HCT116 (cell line): ENCODE data around the gene ST3GAL2. TPM values are rescaled to one million over a fixed set of nuclear protein-coding genes. Genes with fewer than 3 reads are reported as not detected.

Experiments
- ATAC-seq: fragments of 200-7000 bp; cut with Tn5 transposase; 2 replicates; pipeline ENCODE4 v1.9.1; 2020; ENCODE audit warnings: mild to moderate bottlenecking, moderate library complexity
- BruUV-seq: library from RNA; stranded (reverse); fragments of 400-500 nt; replicated peaks from 2 replicates; lab custom pipeline; 2021; lab: Mats Ljungman, UMichigan
- CTCF ChIA-PET: fragments of 300-600 bp; sonication (Branson Sonifier 250); formaldehyde crosslinking; loops from one replicate; lab custom pipeline; 2021; ENCODE audit warnings: antibody characterized with exemption; lab: Charles Lee
- POLR2A ChIA-PET: fragments of 300-600, 350-600 bp; sonication (Branson Sonifier 250); formaldehyde crosslinking; loops from one replicate; lab custom pipeline; 2021; ENCODE audit warnings: antibody characterized with exemption; lab: Charles Lee
- RAD21 ChIA-PET, 2 experiments: fragments of 300-600 bp; sonication (Branson Sonifier 250); formaldehyde crosslinking; loops; one replicate each; lab custom pipeline; 2023; ENCODE audit warnings: low total read pairs in 2 of 2; ENCODE audit not compliant: uncharacterized antibody in 2 of 2, unreplicated experiment in 2 of 2, low non-redundant PET in 1 of 2; lab: Charles Lee
- DNase-seq: peaks from one replicate; pipeline ENCODE4 v3.0.0-alpha.2; 2010; ENCODE audit warnings: low read depth, low spot score
- H2AFZ ChIP-seq: fragments of 200-600 bp; shearing (Covaris generic), sonication (generic); 2 replicates; pipeline ENCODE4 v1.6.1; 2017; ENCODE audit warnings: low read depth, mixed run types, mixed read lengths, antibody characterized with exemption, low read length; ENCODE audit not compliant: poor library complexity, severe bottlenecking
- H3K27ac ChIP-seq: 2 replicates; pipeline ENCODE4 v1.5.1; 2012; ENCODE audit warnings: low read depth, low read length
- H3K27me3 ChIP-seq: fragments of 200-600 bp; sonication (generic); 2 replicates; pipeline ENCODE4 v1.6.1; 2016; ENCODE audit warnings: mixed run types, low read length, mixed read lengths; ENCODE audit not compliant: insufficient read depth
- H3K36me3 ChIP-seq, 2 experiments: fragments of 200-500 bp in 1 of 2; fragments of 200-600 bp in 1 of 2; sonication (Bioruptor generic) in 1 of 2; sonication (generic) in 1 of 2; 2 replicates each; pipeline versions ENCODE4 v1.5.1 to v1.6.1; 2014 to 2016; ENCODE audit warnings: low read length in 2 of 2, inconsistent platforms in 1 of 2, mixed read lengths in 1 of 2, mixed run types in 1 of 2; ENCODE audit not compliant: insufficient read depth in 2 of 2, control insufficient read depth in 1 of 2
- H3K4me1 ChIP-seq, 2 experiments: fragments of 200-600 bp in 1 of 2; sonication (generic) in 1 of 2; 2 replicates each; pipeline versions ENCODE4 v1.5.1 to v1.6.1; 2012 to 2017; ENCODE audit warnings: low read length in 2 of 2, inconsistent platforms in 1 of 2, mild to moderate bottlenecking in 1 of 2, mixed read lengths in 1 of 2, mixed run types in 1 of 2, moderate library complexity in 1 of 2; ENCODE audit not compliant: insufficient read depth in 2 of 2, control insufficient read depth in 1 of 2
- H3K4me2 ChIP-seq: fragments of 200-600 bp; sonication (generic); 2 replicates; pipeline ENCODE4 v1.6.1; 2017; ENCODE audit warnings: mixed run types, low read length, mixed read lengths
- H3K4me3 ChIP-seq, 2 experiments: fragments of 200-600 bp in 1 of 2; sonication (generic) in 1 of 2; replicated peaks in 1 of 2; 2 replicates each; pipeline ENCODE4 v1.5.1; 2011 to 2016; ENCODE audit warnings: low read length in 2 of 2, control low read depth in 1 of 2, low read depth in 1 of 2, mild to moderate bottlenecking in 1 of 2, mixed read lengths in 1 of 2, mixed run types in 1 of 2
- H3K79me2 ChIP-seq: fragments of 200-600 bp; sonication (generic); 2 replicates; pipeline ENCODE4 v1.6.1; 2017; ENCODE audit warnings: mild to moderate bottlenecking, mixed run types, low read length, moderate library complexity, mixed read lengths; ENCODE audit not compliant: insufficient read depth
- H3K9ac ChIP-seq: fragments of 200-600 bp; sonication (generic); 2 replicates; pipeline ENCODE4 v1.6.1; 2016; ENCODE audit warnings: low read length, mixed read lengths
- H3K9me2 ChIP-seq: fragments of 200-600 bp; sonication (generic), shearing (Covaris generic); 2 replicates; pipeline ENCODE4 v1.6.1; 2017; ENCODE audit warnings: mixed run types, mild to moderate bottlenecking, moderate library complexity; ENCODE audit not compliant: insufficient read depth
- H3K9me3 ChIP-seq, 2 experiments: fragments of 200-500 bp in 1 of 2; fragments of 200-600 bp in 1 of 2; sonication (Bioruptor generic) in 1 of 2; sonication (generic) in 1 of 2; 2 replicates each; pipeline ENCODE4 v1.6.1; 2014 to 2017; ENCODE audit warnings: low read length in 2 of 2, mixed read lengths in 2 of 2, inconsistent platforms in 1 of 2, low read depth in 1 of 2, mild to moderate bottlenecking in 1 of 2, mixed run types in 1 of 2, moderate library complexity in 1 of 2; ENCODE audit not compliant: control insufficient read depth in 1 of 2, insufficient read depth in 1 of 2
- H4K20me1 ChIP-seq: fragments of 200-600 bp; sonication (generic), shearing (Covaris generic); 2 replicates; pipeline ENCODE4 v1.6.1; 2017; ENCODE audit warnings: mixed run types, mild to moderate bottlenecking, moderate library complexity; ENCODE audit not compliant: insufficient read depth
- CBX3 ChIP-seq: IDR thresholded peaks from 2 replicates; pipeline ENCODE4 v1.6.1; 2012; ENCODE audit warnings: low read depth
- CEBPB ChIP-seq: IDR thresholded peaks from 2 replicates; pipeline ENCODE4 v1.6.1; 2012; ENCODE audit warnings: low read depth
- EZH2 ChIP-seq: fragments of 200-600 bp; sonication (generic); IDR thresholded peaks from 2 replicates; pipeline ENCODE4 v1.6.1; 2017; ENCODE audit warnings: antibody characterized with exemption, mixed run types
- EZH2phosphoT487 ChIP-seq: fragments of 200-600 bp; IDR thresholded peaks from 2 replicates; pipeline ENCODE4 v1.6.1; 2018; ENCODE audit warnings: antibody characterized with exemption, borderline replicate concordance
- JUND ChIP-seq: IDR thresholded peaks from 2 replicates; pipeline ENCODE4 v1.6.1; 2012
- POLR2A ChIP-seq: IDR thresholded peaks from 2 replicates; pipeline ENCODE4 v1.7.0; 2011; ENCODE audit warnings: borderline replicate concordance; ENCODE audit not compliant: insufficient read depth, insufficient read length; ENCODE audit errors: extremely low read depth
- POLR2AphosphoS5 ChIP-seq: IDR thresholded peaks from 2 replicates; pipeline ENCODE4 v1.6.1; 2011; ENCODE audit warnings: mild to moderate bottlenecking, low read depth, low read length, moderate library complexity
- RAD21 ChIP-seq: IDR thresholded peaks from 2 replicates; pipeline ENCODE4 v1.6.1; 2012; ENCODE audit warnings: low read depth, mild to moderate bottlenecking
- SIN3A ChIP-seq: IDR thresholded peaks from 2 replicates; pipeline ENCODE4 v1.6.1; 2012; ENCODE audit warnings: low read depth
- SP1 ChIP-seq: IDR thresholded peaks from 2 replicates; pipeline ENCODE4 v1.6.1; 2012; ENCODE audit warnings: low read depth
- SRF ChIP-seq: IDR thresholded peaks from 2 replicates; pipeline ENCODE4 v1.6.1; 2012; ENCODE audit warnings: low read depth
- TCF7L2 ChIP-seq: IDR thresholded peaks from 2 replicates; pipeline ENCODE4 v1.7.0; 2011; ENCODE audit warnings: borderline replicate concordance, inconsistent platforms; ENCODE audit not compliant: insufficient read depth, insufficient read length; ENCODE audit errors: extremely low read depth
- YY1 ChIP-seq: IDR thresholded peaks from 2 replicates; pipeline ENCODE4 v1.6.1; 2011; ENCODE audit warnings: low read length, low read depth, moderate library complexity, mild to moderate bottlenecking; ENCODE audit not compliant: insufficient replicate concordance; ENCODE audit errors: extremely low read depth
- ZFX ChIP-seq: fragments of 450-650 bp; IDR thresholded peaks from 2 replicates; pipeline ENCODE4 v1.6.1; 2017
- ZNF274 ChIP-seq: fragments of 200-500 bp; sonication (Bioruptor generic); IDR thresholded peaks from 2 replicates; pipeline ENCODE4 v1.6.1; 2014; ENCODE audit warnings: mild to moderate bottlenecking, low read depth, low read length, inconsistent platforms
- intact Hi-C: fragments of 100-400 bp; cut with micrococcal nuclease; formaldehyde crosslinking; loops from 2 replicates; pipeline ENCODE4 v1.10.0; 2022
- total RNA-seq: library from RNA; stranded (reverse); gene quantifications from one replicate; pipeline ENCODE4 v1.2.1, GENCODE V29; 2021; ENCODE audit not compliant: unreplicated experiment
- TF ChIP-seq, protein P1 (sequence below): IDR thresholded peaks from 2 replicates; pipeline ENCODE4 v1.6.1; 2012; ENCODE audit warnings: low read depth
- TF ChIP-seq, protein P2 (sequence below): IDR thresholded peaks from 2 replicates; pipeline ENCODE4 v1.6.1; 2012

Gene ST3GAL2
- total RNA-seq, 1 experiment from 2014 or later = 9.5 TPM

DNA sequence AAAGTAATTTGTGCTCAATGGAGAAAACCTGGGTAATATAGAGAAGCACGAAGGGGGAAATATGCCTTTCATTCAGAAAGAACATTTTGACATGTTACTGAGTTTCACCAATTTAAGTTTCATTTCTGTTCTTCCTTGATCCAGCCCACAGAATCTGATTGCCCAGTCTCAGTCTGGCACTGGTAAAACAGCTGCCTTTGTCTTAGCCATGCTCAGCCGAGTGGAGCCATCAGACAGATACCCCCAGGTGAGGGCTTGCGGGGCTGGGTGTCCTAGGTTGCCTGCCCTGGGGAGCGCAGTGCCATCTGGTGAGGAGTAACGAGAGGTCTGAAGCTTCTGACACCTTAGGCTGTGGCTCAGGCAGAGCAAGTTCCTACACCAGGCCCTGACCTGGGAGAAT, 74.5 kb downstream of the ST3GAL2 start (continued):
- TF ChIP-seq CBX3 (no peak), CEBPB (no peak), SRF (no peak), YY1 (no peak), JUND (no peak), EZH2 (no peak), RAD21 (no peak), ZNF274 (no peak), SIN3A (no peak)

DNA sequence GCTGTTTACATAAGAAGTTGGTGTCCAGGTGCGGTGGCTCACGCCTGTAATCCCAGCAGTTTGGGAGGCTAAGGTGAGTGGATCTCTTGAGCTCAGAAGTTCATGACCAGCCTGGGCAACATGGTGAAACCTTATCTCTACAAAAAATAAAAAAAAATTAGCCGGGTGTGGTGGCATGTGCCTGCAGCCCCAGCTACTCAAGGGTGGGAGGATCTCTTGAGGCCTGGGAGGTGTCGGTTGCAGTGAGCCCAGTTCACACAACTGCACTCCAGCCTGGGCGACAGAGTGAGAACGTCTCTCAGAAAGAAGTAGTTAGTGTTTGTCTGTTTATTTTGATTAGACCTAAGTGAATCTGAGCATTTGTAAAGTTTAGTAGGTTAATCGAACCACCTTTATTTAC, 79.3 kb downstream of the ST3GAL2 start:
- TF ChIP-seq CBX3 (no peak), ZFX (no peak)
- TF ChIP-seq, all 23 proteins: peak for 0
- no peak for ATAC-seq
- peaks cover 10% of the 10 kb centered on the region; the same call in 1 of the 2 replicates for H3K79me2 ChIP-seq
- H3K9ac ChIP-seq = no peak overlapping the region
- H3K4me1 ChIP-seq = no peaks in the 10 kb centered on the region
- RAD21 ChIA-PET = no interaction called here
- no peaks in the 10 kb centered on the region for H3K27me3 ChIP-seq
- peaks cover 40 to 50% of the 10 kb centered on the region in 2 experiments for H3K36me3 ChIP-seq
- no peak overlapping the region for H2AFZ ChIP-seq
- H3K9me2 ChIP-seq = no peaks in the 10 kb centered on the region
- intact Hi-C loops = no loop called here
- POLR2A ChIA-PET = no interaction called here
- H3K4me3 ChIP-seq = no peak overlapping the region
- no peak overlapping the region for H3K27ac ChIP-seq
- no peaks in the 10 kb centered on the region for H3K9me3 ChIP-seq
- no TSS peak for BruUV-seq
- H4K20me1 ChIP-seq = no peaks in the 10 kb centered on the region; the same call in 1 of the 2 replicates
- H3K4me2 ChIP-seq = no peak overlapping the region
- CTCF ChIA-PET = interaction anchor here (1.4 kb wide), 1 partner anchor 412 kb away, joined by 3 read pairs; no protein-coding TSS in a partner anchor
- no peak for DNase-seq

DNA sequence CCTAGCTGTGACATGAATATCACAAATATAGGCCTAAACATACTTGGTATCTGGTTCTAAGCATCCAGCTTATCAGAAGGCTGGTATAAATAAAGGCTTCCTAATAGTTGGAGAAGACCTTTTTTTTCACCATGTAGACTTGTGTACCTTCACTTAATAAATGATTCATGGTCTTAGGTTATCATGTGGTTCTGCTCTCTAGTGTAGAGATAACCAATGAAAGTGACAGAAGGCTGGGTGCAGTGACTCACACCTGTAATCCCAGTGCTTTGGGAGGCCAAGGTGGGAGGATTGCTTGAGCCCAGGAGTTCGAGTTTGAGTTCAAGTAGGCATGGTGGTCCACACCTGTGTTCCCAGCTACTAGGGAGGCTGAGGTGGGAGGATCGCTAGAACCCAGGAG, 89.1 kb downstream of the ST3GAL2 start:
- BruUV-seq = no TSS peak
- Histone ChIP-seq H3K4me1 (peaks cover 8 to 15% of the 10 kb centered on the region in 2 experiments), H3K9me3 (no peaks in the 10 kb centered on the region), H2AFZ (no peak overlapping the region), H4K20me1 (no peaks in the 10 kb centered on the region), H3K4me3 (no peak overlapping the region), H3K9ac (no peak overlapping the region), H3K27ac (no peak overlapping the region), H3K4me2 (no peak overlapping the region), H3K9me2 (no peaks in the 10 kb centered on the region), H3K27me3 (no peaks in the 10 kb centered on the region), H3K36me3 (peaks cover 24% of the 10 kb centered on the region in 2 experiments; a peak in 3 of 4 replicates), H3K79me2 (peaks cover 58% of the 10 kb centered on the region)
- ChIA-PET CTCF (no interaction called here), RAD21 (no interaction called here), POLR2A (no interaction called here)
- ATAC-seq (no peak), DNase-seq (no peak)
- intact Hi-C loops = no loop called here
- TF ChIP-seq, protein P1, sequence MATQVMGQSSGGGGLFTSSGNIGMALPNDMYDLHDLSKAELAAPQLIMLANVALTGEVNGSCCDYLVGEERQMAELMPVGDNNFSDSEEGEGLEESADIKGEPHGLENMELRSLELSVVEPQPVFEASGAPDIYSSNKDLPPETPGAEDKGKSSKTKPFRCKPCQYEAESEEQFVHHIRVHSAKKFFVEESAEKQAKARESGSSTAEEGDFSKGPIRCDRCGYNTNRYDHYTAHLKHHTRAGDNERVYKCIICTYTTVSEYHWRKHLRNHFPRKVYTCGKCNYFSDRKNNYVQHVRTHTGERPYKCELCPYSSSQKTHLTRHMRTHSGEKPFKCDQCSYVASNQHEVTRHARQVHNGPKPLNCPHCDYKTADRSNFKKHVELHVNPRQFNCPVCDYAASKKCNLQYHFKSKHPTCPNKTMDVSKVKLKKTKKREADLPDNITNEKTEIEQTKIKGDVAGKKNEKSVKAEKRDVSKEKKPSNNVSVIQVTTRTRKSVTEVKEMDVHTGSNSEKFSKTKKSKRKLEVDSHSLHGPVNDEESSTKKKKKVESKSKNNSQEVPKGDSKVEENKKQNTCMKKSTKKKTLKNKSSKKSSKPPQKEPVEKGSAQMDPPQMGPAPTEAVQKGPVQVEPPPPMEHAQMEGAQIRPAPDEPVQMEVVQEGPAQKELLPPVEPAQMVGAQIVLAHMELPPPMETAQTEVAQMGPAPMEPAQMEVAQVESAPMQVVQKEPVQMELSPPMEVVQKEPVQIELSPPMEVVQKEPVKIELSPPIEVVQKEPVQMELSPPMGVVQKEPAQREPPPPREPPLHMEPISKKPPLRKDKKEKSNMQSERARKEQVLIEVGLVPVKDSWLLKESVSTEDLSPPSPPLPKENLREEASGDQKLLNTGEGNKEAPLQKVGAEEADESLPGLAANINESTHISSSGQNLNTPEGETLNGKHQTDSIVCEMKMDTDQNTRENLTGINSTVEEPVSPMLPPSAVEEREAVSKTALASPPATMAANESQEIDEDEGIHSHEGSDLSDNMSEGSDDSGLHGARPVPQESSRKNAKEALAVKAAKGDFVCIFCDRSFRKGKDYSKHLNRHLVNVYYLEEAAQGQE = no peak
- no peak for TF ChIP-seq POLR2AphosphoS5
- TF ChIP-seq ZNF274 = no peak
- no peak for TF ChIP-seq EZH2
- no peak for TF ChIP-seq CEBPB
- TF ChIP-seq POLR2A = no peak
- TF ChIP-seq, protein P2, sequence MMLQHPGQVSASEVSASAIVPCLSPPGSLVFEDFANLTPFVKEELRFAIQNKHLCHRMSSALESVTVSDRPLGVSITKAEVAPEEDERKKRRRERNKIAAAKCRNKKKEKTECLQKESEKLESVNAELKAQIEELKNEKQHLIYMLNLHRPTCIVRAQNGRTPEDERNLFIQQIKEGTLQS = no peak
- TF ChIP-seq SIN3A = no peak
- TF ChIP-seq EZH2phosphoT487 = no peak
- no peak for TF ChIP-seq SRF
- no peak for TF ChIP-seq RAD21
- TF ChIP-seq ZFX = no peak
- TF ChIP-seq TCF7L2 = no peak
- TF ChIP-seq SP1 = no peak
